Upper lobe of right lung (tissue), 1 donor: ENCODE results near the gene LAMTOR5. TPM values are rescaled to one million over a fixed set of nuclear protein-coding genes. Genes with fewer than 3 reads are reported as not detected.
A peak's percentile ranks its signal among the peaks of the same experiment; 100 is the strongest.

Source experiments
- ATAC-seq: fragments of 200-7000 bp; cut with Tn5 transposase; one replicate; pipeline ENCODE4 v1.9.1; 2020; ENCODE audit warnings: mild to moderate bottlenecking, moderate library complexity
- DNase-seq: peaks from one replicate; pipeline ENCODE4 v3.0.0-alpha.2; 2020
- H3K27ac ChIP-seq: fragments of 200-600 bp; one replicate; pipeline ENCODE4 v1.8.0; 2022
- H3K27me3 ChIP-seq: fragments of 200-600 bp; one replicate; pipeline ENCODE4 v1.8.0; 2022; ENCODE audit warnings: mild to moderate bottlenecking
- H3K36me3 ChIP-seq: fragments of 200-600 bp; one replicate; pipeline ENCODE4 v1.8.0; 2022
- H3K4me1 ChIP-seq: fragments of 200-600 bp; one replicate; pipeline ENCODE4 v1.8.0; 2022
- H3K4me3 ChIP-seq: fragments of 200-600 bp; one replicate; pipeline ENCODE4 v1.8.0; 2022; ENCODE audit warnings: mild to moderate bottlenecking
- H3K9me3 ChIP-seq: fragments of 200-600 bp; one replicate; pipeline ENCODE4 v1.8.0; 2022
- intact Hi-C: fragments of 100-400 bp; cut with DNase I; formaldehyde crosslinking; loops from one replicate; pipeline ENCODE4 v1.11.0; 2022
- long read RNA-seq: library from polyadenylated mRNA; unstranded; transcript quantifications from one replicate; pipeline ENCODE4 v2.0.0, GENCODE V29; 2021
- total RNA-seq: library from RNA; stranded (reverse); fragmentation: NEBNext Ultra II Directional; extraction: Animal tissue kit (Norgen Biotek cat#: 25700); gene quantifications from one replicate; pipeline ENCODE4 v1.2.1, GENCODE V29; 2021
- TF ChIP-seq, protein P1 (sequence below): fragments of 200-600 bp; IDR thresholded peaks from one replicate; pipeline ENCODE4 v1.8.0; 2022; ENCODE audit warnings: antibody characterized with exemption
- donor health status: DM: no; HTN: yes; CAD: no; lungs with severe emphysema.

LAMTOR5 gene
- total RNA-seq, result 110 TPM
- long read RNA-seq, transcript LAMTOR5-206 (4 exons, 634 nt), result major isoform, 26 of 31 reads
- long read RNA-seq, partial matches to known transcripts, result 0 of 31 reads
- long read RNA-seq, other reads (novel, unspliced or antisense), result 1 of 31 reads

DNA sequence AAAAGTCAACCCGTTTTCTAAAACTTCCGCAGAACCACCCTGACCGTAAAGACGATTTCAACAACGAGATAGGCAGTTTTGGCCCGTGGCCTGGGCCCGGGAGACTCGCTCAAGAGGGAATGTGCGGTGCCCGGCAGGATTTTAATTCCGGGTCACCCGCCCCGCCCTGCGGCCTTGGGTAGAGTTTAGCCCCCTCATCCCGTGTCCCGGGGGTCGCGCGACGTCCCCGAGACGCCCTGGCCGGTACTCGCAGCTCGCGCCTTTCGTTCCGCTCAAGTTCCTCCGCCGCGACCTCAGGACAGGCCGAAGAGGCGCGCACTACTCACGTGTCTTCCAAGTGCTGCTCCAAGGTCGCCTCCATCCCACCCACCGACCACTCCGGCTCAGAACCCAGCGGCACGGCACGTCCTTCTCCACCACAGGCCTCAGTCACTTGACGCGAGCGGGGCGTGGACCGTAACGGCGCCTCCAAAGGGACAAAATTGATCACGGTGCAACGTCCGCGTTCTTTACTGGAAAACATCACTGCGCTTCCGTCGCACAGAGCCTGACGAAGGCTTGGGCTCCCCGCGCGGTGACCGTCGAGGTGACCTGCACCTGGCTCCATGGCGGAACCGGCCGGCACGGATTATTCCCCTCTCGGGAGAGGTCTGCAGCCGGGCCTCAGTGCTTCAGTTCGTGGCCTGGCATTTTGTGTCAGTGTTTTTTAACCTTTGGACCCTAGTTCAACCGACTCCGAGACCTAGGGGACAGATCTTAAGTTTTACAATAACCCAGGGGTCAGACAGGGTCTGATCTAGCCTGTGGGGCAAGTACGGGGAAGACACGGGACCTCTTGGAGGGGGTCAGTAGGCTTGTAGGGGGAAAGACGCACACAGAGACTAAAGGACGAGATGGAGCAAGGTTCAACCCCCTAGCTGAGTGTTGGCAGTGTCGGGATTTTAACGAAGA lies at the start of gene LAMTOR5:
Gene LAMTOR5 (minus strand): TSS at position 435 of the 951 bp plus-strand sequence. CDS start 74 bp downstream, at position 361.
- TF ChIP-seq, protein P1, sequence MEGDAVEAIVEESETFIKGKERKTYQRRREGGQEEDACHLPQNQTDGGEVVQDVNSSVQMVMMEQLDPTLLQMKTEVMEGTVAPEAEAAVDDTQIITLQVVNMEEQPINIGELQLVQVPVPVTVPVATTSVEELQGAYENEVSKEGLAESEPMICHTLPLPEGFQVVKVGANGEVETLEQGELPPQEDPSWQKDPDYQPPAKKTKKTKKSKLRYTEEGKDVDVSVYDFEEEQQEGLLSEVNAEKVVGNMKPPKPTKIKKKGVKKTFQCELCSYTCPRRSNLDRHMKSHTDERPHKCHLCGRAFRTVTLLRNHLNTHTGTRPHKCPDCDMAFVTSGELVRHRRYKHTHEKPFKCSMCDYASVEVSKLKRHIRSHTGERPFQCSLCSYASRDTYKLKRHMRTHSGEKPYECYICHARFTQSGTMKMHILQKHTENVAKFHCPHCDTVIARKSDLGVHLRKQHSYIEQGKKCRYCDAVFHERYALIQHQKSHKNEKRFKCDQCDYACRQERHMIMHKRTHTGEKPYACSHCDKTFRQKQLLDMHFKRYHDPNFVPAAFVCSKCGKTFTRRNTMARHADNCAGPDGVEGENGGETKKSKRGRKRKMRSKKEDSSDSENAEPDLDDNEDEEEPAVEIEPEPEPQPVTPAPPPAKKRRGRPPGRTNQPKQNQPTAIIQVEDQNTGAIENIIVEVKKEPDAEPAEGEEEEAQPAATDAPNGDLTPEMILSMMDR, result no peak
- Histone ChIP-seq H3K4me1 (peaks cover 11% of the 10 kb centered on the region), H3K4me3 (peak within 1 kb of the TSS; percentile 84), H3K36me3 (peaks cover 34% of the 10 kb centered on the region), H3K27ac (peak within 1 kb of the TSS; percentile 88), H3K9me3 (no peaks in the 10 kb centered on the region), H3K27me3 (no peaks in the 10 kb centered on the region)
- peak; percentile 96 for DNase-seq
- ATAC-seq, result peak; percentile 98
- intact Hi-C loops, result no loop called here

- Histone ChIP-seq H3K4me1 (no peaks in the 10 kb centered on the region), H3K4me3 (no peak overlapping the region), H3K27ac (no peak overlapping the region), H3K9me3 (no peaks in the 10 kb centered on the region), H3K27me3 (no peaks in the 10 kb centered on the region), H3K36me3 (no peaks in the 10 kb centered on the region)
- ATAC-seq, result no peak
- TF ChIP-seq, protein P1, result no peak
- no peak for DNase-seq
- intact Hi-C loops, result no loop called here
These were observed 49.7 kb upstream of the LAMTOR5 start for GRCh38 chr1:110457206-110457605.

DNA sequence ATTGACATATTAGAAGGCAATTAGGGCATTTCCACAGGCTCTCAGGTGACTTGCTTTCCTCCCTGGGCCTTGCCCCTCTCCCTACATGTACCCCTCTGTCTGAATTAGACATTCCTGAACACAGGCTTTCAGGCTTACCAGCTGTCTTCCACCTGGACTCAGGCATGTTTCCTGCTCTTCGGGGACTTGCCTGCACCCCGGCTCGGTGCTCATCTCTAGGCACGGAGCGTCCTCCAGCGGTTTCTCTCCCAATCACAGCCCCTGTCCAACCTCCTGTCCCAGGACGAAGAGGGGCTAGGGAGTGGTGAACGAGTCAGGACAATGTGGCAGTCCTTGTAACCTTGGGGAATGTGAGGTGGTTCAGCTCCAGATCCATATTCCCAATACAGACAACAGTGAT lies 47.7 kb upstream of the LAMTOR5 start:
- H3K4me3 ChIP-seq, result no peak overlapping the region
- TF ChIP-seq, protein P1, result no peak
- no peaks in the 10 kb centered on the region for H3K27me3 ChIP-seq
- H3K4me1 ChIP-seq, result no peaks in the 10 kb centered on the region
- intact Hi-C loops, result no loop called here
- ATAC-seq, result no peak
- no peak overlapping the region for H3K27ac ChIP-seq
- no peaks in the 10 kb centered on the region for H3K36me3 ChIP-seq
- no peaks in the 10 kb centered on the region for H3K9me3 ChIP-seq
- no peak for DNase-seq

DNA sequence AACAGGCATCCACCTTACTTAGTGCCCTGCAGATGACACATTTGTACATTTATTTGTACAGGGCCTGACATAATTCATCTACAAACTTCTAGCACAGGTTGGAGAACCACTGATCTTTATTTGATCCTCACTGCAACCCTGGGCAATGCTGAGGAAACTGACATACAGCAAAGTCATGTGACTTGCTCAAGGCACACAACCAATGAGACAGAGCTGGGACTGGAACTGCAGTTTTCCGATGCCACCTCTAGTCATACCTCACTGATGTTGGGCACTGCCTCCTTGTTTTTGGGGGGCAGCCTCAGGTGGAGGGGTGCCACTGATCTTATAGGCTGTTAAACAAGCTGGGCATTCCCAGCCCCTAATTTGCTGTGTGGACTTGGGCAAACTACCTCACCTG lies 46.8 kb upstream of the LAMTOR5 start:
- Histone ChIP-seq H3K36me3 (no peaks in the 10 kb centered on the region), H3K4me3 (no peak overlapping the region), H3K9me3 (no peaks in the 10 kb centered on the region), H3K27ac (no peak overlapping the region), H3K27me3 (no peaks in the 10 kb centered on the region), H3K4me1 (no peaks in the 10 kb centered on the region)
- TF ChIP-seq, protein P1, result no peak
- ATAC-seq (no peak), DNase-seq (no peak)
- intact Hi-C loops, result no loop called here

GRCh38 chr1:110453829-110454228 lies 46.3 kb upstream of the LAMTOR5 start:
- intact Hi-C loops, result no loop called here
- Histone ChIP-seq H3K36me3 (no peaks in the 10 kb centered on the region), H3K9me3 (no peaks in the 10 kb centered on the region), H3K27me3 (no peaks in the 10 kb centered on the region), H3K4me3 (no peak overlapping the region), H3K27ac (no peak overlapping the region), H3K4me1 (no peaks in the 10 kb centered on the region)
- no peak for ATAC-seq
- DNase-seq, result no peak
- TF ChIP-seq, protein P1, result no peak
